SH-SY5Y (cell line): ENCODE measurements around the gene BSN.

Experiments used
- GATA2 ChIP-seq: IDR thresholded peaks from 2 replicates; pipeline ENCODE4 v1.6.1; 2011; ENCODE audit warnings: mild to moderate bottlenecking, low read depth, low read length
- GATA3 ChIP-seq: IDR thresholded peaks from 2 replicates; pipeline ENCODE4 v1.6.1; 2011; ENCODE audit warnings: low read depth, mild to moderate bottlenecking, low read length, moderate library complexity

Gene BSN, protein sequence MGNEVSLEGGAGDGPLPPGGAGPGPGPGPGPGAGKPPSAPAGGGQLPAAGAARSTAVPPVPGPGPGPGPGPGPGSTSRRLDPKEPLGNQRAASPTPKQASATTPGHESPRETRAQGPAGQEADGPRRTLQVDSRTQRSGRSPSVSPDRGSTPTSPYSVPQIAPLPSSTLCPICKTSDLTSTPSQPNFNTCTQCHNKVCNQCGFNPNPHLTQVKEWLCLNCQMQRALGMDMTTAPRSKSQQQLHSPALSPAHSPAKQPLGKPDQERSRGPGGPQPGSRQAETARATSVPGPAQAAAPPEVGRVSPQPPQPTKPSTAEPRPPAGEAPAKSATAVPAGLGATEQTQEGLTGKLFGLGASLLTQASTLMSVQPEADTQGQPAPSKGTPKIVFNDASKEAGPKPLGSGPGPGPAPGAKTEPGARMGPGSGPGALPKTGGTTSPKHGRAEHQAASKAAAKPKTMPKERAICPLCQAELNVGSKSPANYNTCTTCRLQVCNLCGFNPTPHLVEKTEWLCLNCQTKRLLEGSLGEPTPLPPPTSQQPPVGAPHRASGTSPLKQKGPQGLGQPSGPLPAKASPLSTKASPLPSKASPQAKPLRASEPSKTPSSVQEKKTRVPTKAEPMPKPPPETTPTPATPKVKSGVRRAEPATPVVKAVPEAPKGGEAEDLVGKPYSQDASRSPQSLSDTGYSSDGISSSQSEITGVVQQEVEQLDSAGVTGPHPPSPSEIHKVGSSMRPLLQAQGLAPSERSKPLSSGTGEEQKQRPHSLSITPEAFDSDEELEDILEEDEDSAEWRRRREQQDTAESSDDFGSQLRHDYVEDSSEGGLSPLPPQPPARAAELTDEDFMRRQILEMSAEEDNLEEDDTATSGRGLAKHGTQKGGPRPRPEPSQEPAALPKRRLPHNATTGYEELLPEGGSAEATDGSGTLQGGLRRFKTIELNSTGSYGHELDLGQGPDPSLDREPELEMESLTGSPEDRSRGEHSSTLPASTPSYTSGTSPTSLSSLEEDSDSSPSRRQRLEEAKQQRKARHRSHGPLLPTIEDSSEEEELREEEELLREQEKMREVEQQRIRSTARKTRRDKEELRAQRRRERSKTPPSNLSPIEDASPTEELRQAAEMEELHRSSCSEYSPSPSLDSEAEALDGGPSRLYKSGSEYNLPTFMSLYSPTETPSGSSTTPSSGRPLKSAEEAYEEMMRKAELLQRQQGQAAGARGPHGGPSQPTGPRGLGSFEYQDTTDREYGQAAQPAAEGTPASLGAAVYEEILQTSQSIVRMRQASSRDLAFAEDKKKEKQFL (N-terminal part only)

GRCh38 chr3:49553692-49554632 is at the start of gene BSN:
BSN (plus strand) TSS chr3:49554477; CDS start chr3:49554603, 126 bp downstream.
- no peak for TF ChIP-seq GATA2
- no peak for TF ChIP-seq GATA3

DNA sequence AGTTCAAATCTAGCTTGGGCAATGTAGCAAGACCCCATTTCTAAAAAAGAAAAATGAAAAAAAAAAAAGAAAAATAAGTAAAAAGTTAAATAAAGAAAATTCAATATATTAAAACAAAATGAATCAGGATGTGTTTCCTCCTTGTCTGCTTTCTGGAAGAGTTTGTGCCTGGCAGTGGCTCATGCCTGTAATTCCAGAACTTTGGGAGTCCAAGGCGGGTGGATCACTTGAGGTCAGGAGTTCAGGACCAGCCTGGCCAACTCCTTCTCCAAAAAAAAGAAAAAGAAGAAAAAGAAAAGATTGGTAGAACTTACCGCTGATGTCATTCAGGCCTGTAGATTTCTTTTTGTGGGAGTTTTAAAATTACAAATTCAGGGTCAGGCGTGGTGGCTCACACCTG is 47.4 kb upstream of the BSN start:
- TF ChIP-seq GATA2 (no peak), GATA3 (no peak)

DNA sequence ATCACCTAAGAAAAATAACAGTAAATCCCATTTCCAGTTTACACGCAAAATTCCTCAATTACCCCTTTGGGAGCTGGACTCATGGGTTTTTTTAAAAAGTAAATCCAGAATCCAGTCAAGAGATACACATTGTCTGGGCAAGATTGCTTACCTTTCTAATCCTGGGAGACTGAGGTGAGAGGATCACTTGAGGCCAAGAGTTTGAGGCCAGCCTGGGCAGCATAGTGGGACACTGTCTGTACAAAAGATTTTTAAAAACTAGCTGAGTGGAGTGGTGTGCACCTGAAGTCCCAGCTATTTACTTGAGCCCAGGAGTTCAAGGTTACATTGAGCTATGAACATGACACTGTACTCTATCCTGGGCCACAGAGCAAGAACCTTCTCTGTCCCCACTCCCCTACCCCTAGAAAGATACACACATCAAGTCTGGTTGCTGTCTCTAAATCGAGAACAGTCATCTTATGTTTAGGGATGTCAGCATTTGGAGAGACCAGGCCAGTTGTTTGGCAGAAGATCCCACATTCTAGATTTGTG is 45.2 kb upstream of the BSN start:
- TF ChIP-seq GATA3: no peak
- no peak for TF ChIP-seq GATA2

GRCh38 chr3:49511639-49512038 is 42.6 kb upstream of the BSN start:
- no peak for TF ChIP-seq GATA3
- TF ChIP-seq GATA2: no peak

DNA sequence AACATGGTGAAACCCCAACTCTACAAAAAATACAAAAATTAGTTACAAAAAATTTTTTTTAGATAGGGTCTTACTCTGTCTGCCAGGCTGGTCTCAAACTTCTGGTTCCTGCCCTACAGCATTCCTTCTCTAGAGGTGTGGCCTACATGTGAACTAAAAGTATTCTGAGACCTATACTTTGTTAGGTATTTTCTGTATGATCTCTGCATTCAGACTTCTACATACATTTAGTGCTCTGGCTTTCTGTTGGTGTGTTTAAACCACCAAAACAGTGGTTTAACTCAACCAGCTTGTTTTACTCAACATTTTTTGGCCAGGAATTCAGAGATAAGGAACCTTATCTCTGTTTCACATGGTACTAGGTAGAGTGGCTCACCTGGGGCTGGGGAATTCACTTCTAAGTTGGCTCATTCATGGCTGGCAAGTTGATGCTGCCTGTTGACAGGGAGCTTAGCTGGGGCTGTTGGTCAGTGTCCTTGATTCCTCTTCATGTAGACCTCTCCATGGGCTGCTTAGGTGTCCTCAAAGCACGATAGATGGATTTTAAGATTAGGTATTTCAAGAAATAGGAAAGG is 41.4 kb upstream of the BSN start:
- no peak for TF ChIP-seq GATA3
- no peak for TF ChIP-seq GATA2

DNA sequence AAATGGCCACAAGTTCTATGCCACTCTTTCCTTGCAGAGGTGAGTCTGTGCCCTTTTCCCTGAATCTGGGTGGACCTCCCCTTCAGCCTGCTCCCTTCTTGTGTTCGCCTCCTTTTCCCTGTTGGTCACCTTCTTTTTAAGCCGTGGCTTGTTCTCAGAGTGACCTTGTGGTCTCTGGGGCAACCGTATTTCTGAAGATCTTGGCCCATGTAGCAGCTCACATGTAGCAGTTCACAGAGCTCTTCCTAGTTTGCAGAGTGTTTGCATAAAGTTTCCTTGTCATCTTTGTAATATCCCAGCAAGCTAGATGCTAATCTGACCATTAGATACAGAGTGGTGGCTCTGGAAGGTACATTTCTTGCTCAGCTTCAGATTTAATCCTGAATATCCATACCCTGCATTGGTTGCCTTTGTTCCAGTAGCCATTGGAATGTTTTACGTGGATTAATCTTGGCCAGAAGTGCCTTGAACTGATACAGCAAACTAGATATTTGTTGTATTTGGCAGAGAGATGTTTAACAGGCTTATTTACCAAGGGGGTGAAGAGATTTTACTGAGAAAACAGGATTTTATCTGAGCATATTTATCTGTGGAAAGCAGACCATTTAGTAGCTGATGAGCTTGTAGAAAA is 40.7 kb upstream of the BSN start:
- TF ChIP-seq GATA3 (no peak), GATA2 (no peak)

DNA sequence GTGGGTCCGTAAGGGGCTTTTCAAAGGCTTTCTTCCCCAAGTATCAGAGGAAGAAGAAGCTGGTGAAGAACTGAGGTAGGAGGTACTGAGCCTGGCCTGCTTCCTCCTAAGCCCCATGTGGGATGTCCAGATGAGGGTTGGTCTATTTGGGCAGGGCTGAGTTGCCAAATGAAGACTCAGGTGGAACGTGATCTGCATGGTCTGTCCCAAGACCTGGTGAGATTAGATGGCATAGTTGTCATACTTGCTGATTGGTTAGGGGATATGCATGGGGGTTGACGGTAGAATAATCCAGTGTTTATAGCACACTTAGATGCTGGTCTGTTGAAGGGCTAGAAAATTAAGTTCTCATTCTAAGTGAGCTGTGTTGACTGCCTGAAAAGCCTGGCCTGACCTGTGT is 36.3 kb upstream of the BSN start:
- no peak for TF ChIP-seq GATA3
- no peak for TF ChIP-seq GATA2

- TF ChIP-seq GATA2 (no peak), GATA3 (no peak)
These were observed 35.8 kb upstream of the BSN start for GRCh38 chr3:49518441-49518840.

DNA sequence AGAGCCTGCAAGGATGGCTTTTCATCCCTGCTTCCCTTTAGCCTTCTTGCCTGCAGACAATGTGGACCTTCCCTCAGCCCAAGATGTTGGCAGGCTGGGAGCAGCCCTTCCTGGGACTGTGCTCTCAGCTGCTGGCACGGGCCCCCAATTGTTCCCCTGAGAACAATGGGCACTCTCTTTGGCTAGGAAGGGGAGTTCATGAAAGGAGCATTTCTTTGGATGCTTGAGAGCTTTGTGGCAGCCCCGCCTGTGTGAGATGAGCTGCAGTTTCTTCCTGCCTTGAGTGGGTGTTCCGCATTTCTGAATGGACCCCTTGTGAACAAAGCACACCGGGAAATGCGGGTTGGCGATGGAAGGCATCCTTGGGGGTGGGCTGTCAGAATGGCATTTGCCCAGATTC is 35.0 kb upstream of the BSN start:
- TF ChIP-seq GATA2: no peak
- TF ChIP-seq GATA3: no peak

DNA sequence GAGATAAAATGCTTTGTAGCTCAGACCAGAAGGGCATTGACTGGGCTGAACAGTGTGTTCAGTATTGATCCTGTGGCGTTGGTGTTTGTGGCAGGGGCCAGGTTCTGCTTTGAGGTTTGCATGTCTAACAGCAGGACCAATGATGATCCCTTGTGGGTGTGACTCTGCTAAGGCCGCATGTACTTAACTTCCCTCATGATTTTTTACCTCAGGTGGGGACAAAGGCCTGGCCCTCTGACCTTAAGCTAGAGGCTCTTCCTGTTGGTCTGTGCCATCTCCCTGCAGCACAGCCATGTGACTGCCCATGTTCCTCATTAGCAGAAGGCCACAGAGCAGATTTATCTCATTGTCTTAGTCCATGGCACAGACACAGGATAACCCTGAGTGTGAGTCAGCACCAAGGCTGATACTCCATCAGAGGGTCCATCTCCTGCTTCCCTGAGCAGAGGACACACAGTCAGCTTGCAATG is 34.3 kb upstream of the BSN start:
- no peak for TF ChIP-seq GATA3
- TF ChIP-seq GATA2: no peak

DNA sequence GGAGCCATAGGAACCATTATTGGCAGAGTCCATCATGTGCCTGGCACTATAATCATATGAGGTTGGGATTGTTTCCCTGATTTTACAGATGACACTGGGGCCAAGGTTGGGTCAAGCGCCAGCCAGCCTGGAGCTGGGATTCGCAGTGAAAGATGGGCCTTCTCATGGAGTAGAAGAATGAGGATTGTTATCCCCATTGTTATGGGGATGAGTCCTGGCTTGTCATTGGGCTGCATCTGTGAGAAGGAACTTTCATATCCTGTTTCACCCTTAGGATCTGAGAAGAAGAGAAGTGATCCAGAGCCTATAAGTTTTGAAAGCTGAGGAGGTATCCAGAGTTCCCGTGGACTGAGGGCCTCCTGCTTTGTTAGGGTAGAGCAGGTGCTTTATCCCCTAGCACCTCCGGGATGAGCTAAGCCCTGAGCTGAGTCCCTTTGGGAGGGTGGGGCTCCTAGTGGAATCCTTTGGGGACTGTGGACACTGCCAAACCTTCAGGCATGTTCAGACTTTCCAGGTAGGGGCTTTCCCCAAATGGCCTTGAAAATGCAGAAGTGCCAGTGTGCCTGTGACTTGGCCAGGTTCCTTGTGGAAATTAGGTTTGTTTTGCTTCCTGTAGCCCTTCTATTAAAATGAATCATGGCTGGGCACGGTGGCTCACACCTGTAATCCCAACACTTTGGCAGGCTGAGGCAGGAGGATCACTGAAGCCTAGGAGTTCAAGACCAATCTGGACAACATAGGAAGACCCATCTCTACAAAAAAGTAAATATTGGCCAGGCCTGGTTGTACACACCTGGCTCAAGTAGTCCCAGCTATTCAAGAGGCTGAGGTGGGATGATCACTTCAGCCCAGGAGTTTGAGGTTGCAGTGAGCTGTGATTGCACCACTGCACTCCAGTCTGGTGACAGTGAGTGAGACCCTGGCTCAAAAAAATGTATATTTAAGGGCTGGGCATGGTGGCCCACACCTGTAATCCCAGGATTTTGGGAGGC is 30.2 kb upstream of the BSN start:
- TF ChIP-seq GATA2 (no peak), GATA3 (no peak)
